Sigmoid colon (tissue), 4 donors: Measurements from ENCODE around the gene ZFYVE9.

Experiments
- EP300 ChIP-seq, 4 donors: sonication (generic); formaldehyde crosslinking; IDR thresholded peaks; one replicate each; pipeline ENCODE4 v1.6.1; 2017; ENCODE audit warnings: antibody characterized with exemption in 4 of 4
- POLR2A ChIP-seq, 2 donors: fragments of 450-650 bp; IDR thresholded peaks; one replicate each; pipeline ENCODE4 v1.6.1; 2016; ENCODE audit warnings: antibody characterized with exemption in 2 of 2, mild to moderate bottlenecking in 2 of 2, moderate library complexity in 2 of 2
- POLR2AphosphoS5 ChIP-seq, 4 donors: sonication (generic); formaldehyde crosslinking; IDR thresholded peaks; one replicate each; pipeline ENCODE4 v1.6.1; 2017; ENCODE audit warnings: antibody characterized with exemption in 4 of 4
- TF ChIP-seq, protein P1 (sequence below), 4 experiments: fragments of 450-650 bp in 3 of 4; fragments of 200-600 bp in 1 of 4; IDR thresholded peaks; one replicate each; pipeline ENCODE4 v1.5.1; 2016 to 2019; ENCODE audit warnings: antibody characterized with exemption in 4 of 4, mild to moderate bottlenecking in 3 of 4, moderate library complexity in 2 of 4

DNA sequence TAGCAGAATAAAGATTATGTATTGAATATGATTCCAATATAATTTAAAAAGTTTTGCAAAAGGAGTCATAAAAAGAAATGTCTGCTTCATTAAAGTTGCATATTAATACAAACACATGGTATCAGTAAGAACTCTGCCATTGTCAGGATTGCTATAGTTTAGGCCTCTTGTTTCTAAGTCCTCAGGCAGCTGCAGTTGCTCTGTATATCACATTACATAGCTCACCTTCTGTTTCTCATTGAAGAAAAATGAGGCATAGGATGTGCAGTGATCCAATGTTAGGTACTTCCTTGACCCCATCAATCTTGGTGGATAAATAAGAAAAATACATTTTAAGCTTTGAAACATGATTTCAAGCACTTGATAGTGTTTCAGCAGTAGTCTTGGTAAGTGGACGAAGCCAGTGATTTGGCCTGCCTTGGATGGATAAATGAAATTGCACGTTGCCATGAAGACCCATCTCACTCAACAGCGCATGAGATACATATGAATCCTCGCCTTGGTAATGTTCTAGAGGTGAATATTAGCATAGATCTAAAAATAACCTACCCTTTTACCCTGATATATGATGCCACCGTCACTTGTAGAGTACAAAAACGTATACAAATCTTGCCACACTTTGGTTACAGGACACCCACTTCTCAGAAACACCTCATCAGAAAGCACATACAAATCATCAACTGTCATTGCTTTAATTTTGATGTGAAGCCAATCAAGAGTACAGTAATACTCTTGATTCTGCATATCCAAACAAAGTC lies 25.3 kb downstream of the ZFYVE9 start:
- TF ChIP-seq, protein P1, sequence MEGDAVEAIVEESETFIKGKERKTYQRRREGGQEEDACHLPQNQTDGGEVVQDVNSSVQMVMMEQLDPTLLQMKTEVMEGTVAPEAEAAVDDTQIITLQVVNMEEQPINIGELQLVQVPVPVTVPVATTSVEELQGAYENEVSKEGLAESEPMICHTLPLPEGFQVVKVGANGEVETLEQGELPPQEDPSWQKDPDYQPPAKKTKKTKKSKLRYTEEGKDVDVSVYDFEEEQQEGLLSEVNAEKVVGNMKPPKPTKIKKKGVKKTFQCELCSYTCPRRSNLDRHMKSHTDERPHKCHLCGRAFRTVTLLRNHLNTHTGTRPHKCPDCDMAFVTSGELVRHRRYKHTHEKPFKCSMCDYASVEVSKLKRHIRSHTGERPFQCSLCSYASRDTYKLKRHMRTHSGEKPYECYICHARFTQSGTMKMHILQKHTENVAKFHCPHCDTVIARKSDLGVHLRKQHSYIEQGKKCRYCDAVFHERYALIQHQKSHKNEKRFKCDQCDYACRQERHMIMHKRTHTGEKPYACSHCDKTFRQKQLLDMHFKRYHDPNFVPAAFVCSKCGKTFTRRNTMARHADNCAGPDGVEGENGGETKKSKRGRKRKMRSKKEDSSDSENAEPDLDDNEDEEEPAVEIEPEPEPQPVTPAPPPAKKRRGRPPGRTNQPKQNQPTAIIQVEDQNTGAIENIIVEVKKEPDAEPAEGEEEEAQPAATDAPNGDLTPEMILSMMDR (IDR thresholded peaks at IDR 0.05): no peak
- TF ChIP-seq POLR2A (IDR thresholded peaks at IDR 0.05): no peak
- TF ChIP-seq POLR2AphosphoS5 (IDR thresholded peaks at IDR 0.05): no peak
- TF ChIP-seq EP300 (IDR thresholded peaks at IDR 0.05): no peak
